GM12878 (cell line): ENCODE results near the gene NAALADL2. TPM values are rescaled to one million over a fixed set of nuclear protein-coding genes. Genes with fewer than 3 reads are reported as not detected.

Source experiments
- ATAC-seq: fragments of 200-7000 bp; cut with Tn5 transposase; 3 replicates; pipeline ENCODE4 v1.9.1; 2020; ENCODE audit warnings: mild to moderate bottlenecking, moderate library complexity
- BruUV-seq: library from RNA; stranded (reverse); fragments of 400-500 nt; replicated peaks from 2 replicates; lab custom pipeline; 2021; lab: Mats Ljungman, UMichigan
- CTCF ChIA-PET: fragments of 300-600 bp; sonication (Branson Sonifier 250); formaldehyde crosslinking; extraction: SDS; loops from one replicate; lab custom pipeline; 2021; ENCODE audit warnings: inconsistent platforms; lab: Yijun Ruan, JAX
- POLR2A ChIA-PET: fragments of 350-600 bp; formaldehyde crosslinking; extraction: SDS; loops from one replicate; lab custom pipeline; 2021; ENCODE audit warnings: inconsistent platforms; lab: Charles Lee
- RAD21 ChIA-PET: fragments of 300-600 bp; sonication (Branson Sonifier 250); formaldehyde crosslinking; loops from one replicate; lab custom pipeline; 2023; ENCODE audit warnings: antibody characterized with exemption; ENCODE audit not compliant: unreplicated experiment; lab: Charles Lee
- SMC1A ChIA-PET: fragments of 300-600 bp; sonication (Branson Sonifier 250); formaldehyde crosslinking; loops from one replicate; lab custom pipeline; 2023; ENCODE audit not compliant: unreplicated experiment, uncharacterized antibody; lab: Charles Lee
- DNase-seq: peaks from one replicate; pipeline ENCODE4 v3.0.0-alpha.2; 2011; ENCODE audit warnings: low read depth, low spot score
- FAIRE-seq: peaks from 3 replicates; lab custom pipeline; 2011; peaks lifted over from hg19 to GRCh38; lab: Jason Lieb, UNC
- H2AFZ ChIP-seq: 2 replicates; pipeline ENCODE4 v1.6.0; 2011; ENCODE audit warnings: low read depth, low read length, control low read depth; ENCODE audit not compliant: control insufficient read depth
- H3K27ac ChIP-seq: 2 replicates; pipeline ENCODE4 v1.5.1; 2011; ENCODE audit warnings: control low read depth; ENCODE audit not compliant: control insufficient read depth, insufficient read depth
- H3K27me3 ChIP-seq, 2 experiments: replicated peaks in 1 of 2; 2 replicates each; pipeline versions ENCODE4 v1.6.0 to v1.6.1; 2011; ENCODE audit warnings: low read length in 1 of 2; ENCODE audit not compliant: control insufficient read depth in 2 of 2, insufficient read depth in 2 of 2
- H3K36me3 ChIP-seq, 2 experiments: 2 replicates each; pipeline ENCODE4 v1.5.1; 2011; ENCODE audit warnings: low read length in 1 of 2; ENCODE audit not compliant: control insufficient read depth in 2 of 2, insufficient read depth in 2 of 2
- H3K4me1 ChIP-seq: 2 replicates; pipeline ENCODE4 v1.6.1; 2011; ENCODE audit warnings: mild to moderate bottlenecking, low read length, moderate library complexity, mixed read lengths; ENCODE audit not compliant: control insufficient read depth, insufficient read depth
- H3K4me2 ChIP-seq: 2 replicates; pipeline ENCODE4 v1.6.0; 2011; ENCODE audit warnings: control low read depth; ENCODE audit not compliant: control insufficient read depth, insufficient read depth
- H3K4me3 ChIP-seq: fragments of 200-600 bp; sonication (generic); 2 replicates; pipeline ENCODE4 v1.5.1; 2016
- H3K79me2 ChIP-seq: 2 replicates; pipeline ENCODE4 v1.6.0; 2011; ENCODE audit warnings: low read length; ENCODE audit not compliant: control insufficient read depth, insufficient read depth
- H3K9ac ChIP-seq: 2 replicates; pipeline ENCODE4 v1.8.0; 2011; ENCODE audit warnings: low read length, control low read depth, mixed read lengths; ENCODE audit not compliant: control insufficient read depth, insufficient read depth
- H3K9me3 ChIP-seq: replicated peaks from 3 replicates; pipeline ENCODE4 v1.5.1; 2011; ENCODE audit warnings: mild to moderate bottlenecking, low read length; ENCODE audit not compliant: control insufficient read depth, insufficient read depth
- H4K20me1 ChIP-seq: 2 replicates; pipeline ENCODE4 v1.6.0; 2011; ENCODE audit not compliant: control insufficient read depth, insufficient read depth
- RAD51 ChIP-seq: fragments of 450-650 bp; IDR thresholded peaks from 2 replicates; pipeline ENCODE4 v1.6.1; 2016; ENCODE audit warnings: moderate library complexity, mild to moderate bottlenecking, inconsistent platforms
- RELA ChIP-seq: fragments of 450-650 bp; IDR thresholded peaks from 2 replicates; pipeline ENCODE4 v1.8.0; 2014; ENCODE audit warnings: borderline replicate concordance; ENCODE audit not compliant: partially characterized antibody
- ZBTB40 ChIP-seq: fragments of 450-650 bp; IDR thresholded peaks from 2 replicates; pipeline ENCODE4 v1.6.1; 2016; ENCODE audit warnings: mild to moderate bottlenecking, moderate library complexity, borderline replicate concordance
- WGBS: methylation state at CpG from one replicate; pipeline ENCODE4 v1.1.6; 2016; ENCODE audit warnings: low lambda C conversion rate; ENCODE audit not compliant: insufficient replicate concordance, insufficient coverage; ENCODE audit errors: missing lambda C conversion rate; 5-methylcytosine and 5-hydroxymethylcytosine counted together
- in situ Hi-C: fragments of 300-500 bp; cut with MboI; formaldehyde crosslinking; loops from 9 replicates; pipeline ENCODE4 v1.14.3; 2018; ENCODE audit warnings: mixed read lengths
- intact Hi-C: fragments of 100-400 bp; cut with micrococcal nuclease; formaldehyde crosslinking; loops from one replicate; pipeline ENCODE4 v1.14.2; 2022; ENCODE audit not compliant: unreplicated experiment
- polyA plus RNA-seq, 11 experiments: library from polyadenylated mRNA; depleted of rRNA in 4 of 11; unstranded in 6 of 11; stranded (reverse) in 5 of 11; fragments of >200 nt; fragmentation: Nextera tagmentation in 4 of 11; fragmentation: Illumina TruSeq in 1 of 11; extraction: Ambion mirVana in 4 of 11; extraction: Trizol in 1 of 11; gene quantifications; 1 replicate in 1 of 11; 2 replicates in 10 of 11; pipeline versions ENCODE4 v1.2.1 to v1.2.3, GENCODE V29; 2011 to 2016; ENCODE audit warnings: inconsistent platforms in 2 of 11, missing spikeins in 2 of 11, low read depth in 1 of 11
- total RNA-seq, 4 experiments: library from RNA; depleted of rRNA in 3 of 4; stranded (reverse); fragments of >200 nt in 3 of 4; fragmentation: Illumina TruSeq in 1 of 4; extraction: Trizol in 1 of 4; gene quantifications; 2 replicates each; pipeline versions ENCODE4 v1.2.1 to v1.2.3, GENCODE V29; 2013 to 2021
- TF ChIP-seq, protein P1 (sequence below): IDR thresholded peaks from 2 replicates; pipeline ENCODE4 v1.6.1; 2011; ENCODE audit warnings: low read depth, low read length, improper control_type of control experiment, borderline replicate concordance
- TF ChIP-seq, protein P2 (sequence below): fragments of 450-650 bp; IDR thresholded peaks from 2 replicates; pipeline ENCODE4 v1.6.1; 2017; ENCODE audit warnings: antibody characterized with exemption, mild to moderate bottlenecking, moderate library complexity
- TF ChIP-seq, protein P3 (sequence below): fragments of 450-650 bp; IDR thresholded peaks from 2 replicates; pipeline ENCODE4 v1.6.1; 2017; ENCODE audit warnings: borderline replicate concordance

Gene NAALADL2
- total and polyA plus RNA-seq, 10 of the 15 experiments (the other 5 are each of a cell fraction or from before 2014, with no cell fraction given), result 0.06 to 10.8 (median 0.46) TPM

DNA sequence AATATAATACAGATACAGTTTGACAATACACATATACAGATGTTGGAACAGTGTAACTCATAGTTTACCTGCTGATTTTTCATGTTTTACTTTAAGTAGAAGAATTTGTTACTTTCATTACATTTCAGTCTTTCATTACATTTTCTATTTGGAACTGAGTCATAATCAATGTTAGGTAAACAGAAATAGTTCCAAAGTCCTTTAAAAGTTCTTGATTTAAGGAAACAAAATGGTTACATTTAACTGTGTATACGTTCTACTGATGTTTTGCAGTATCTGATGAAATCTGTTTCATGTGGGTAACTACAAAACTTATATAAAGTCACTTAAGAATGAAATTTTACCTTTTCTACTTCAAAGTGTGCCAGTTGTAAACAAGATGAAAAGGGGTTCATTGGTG is 721.2 kb downstream of the NAALADL2 start:
- Histone ChIP-seq H3K79me2 (no peaks in the 10 kb centered on the region), H3K4me3 (no peak overlapping the region), H3K4me1 (no peaks in the 10 kb centered on the region), H2AFZ (no peak overlapping the region), H3K27me3 (no peaks in the 10 kb centered on the region), H3K4me2 (no peak overlapping the region), H3K9me3 (no peaks in the 10 kb centered on the region), H3K27ac (no peak overlapping the region), H3K36me3 (no peaks in the 10 kb centered on the region), H4K20me1 (no peaks in the 10 kb centered on the region), H3K9ac (no peak overlapping the region)
- intact Hi-C loops (no loop called here), in situ Hi-C loops (no loop called here)
- ChIA-PET CTCF (no interaction called here), POLR2A (no interaction called here), RAD21 (no interaction called here), SMC1A (no interaction called here)
- FAIRE-seq, result no peak
- TF ChIP-seq ZBTB40 (no peak), RELA (no peak)
- ATAC-seq, result no peak
- 0% methylated on average over 1 of the region's 1 CpG for WGBS
- no peak for DNase-seq
- BruUV-seq, result no TSS peak

DNA sequence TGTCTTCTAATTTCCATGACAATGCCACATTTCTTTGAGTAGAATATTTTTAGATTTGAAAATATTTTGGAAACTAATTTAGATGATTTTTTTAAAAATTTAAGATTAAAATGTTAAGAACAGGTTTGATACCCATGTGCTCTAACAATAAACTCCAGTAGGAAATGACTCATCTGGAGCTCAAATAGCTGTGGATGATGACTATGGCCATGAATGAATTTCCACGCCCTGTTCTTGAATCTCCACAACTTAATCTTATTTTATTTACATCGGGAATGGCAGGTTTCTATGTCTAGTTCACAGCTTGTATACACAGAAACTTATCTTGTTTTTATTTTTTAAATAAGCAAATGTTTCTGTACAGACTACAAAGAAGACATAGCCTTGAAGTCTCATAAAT is 726.8 kb downstream of the NAALADL2 start:
- no peaks in the 10 kb centered on the region for H3K36me3 ChIP-seq
- SMC1A ChIA-PET, result no interaction called here
- no peaks in the 10 kb centered on the region for H4K20me1 ChIP-seq
- no peak for ATAC-seq
- no peak overlapping the region for H2AFZ ChIP-seq
- CTCF ChIA-PET, result no interaction called here
- no peaks in the 10 kb centered on the region for H3K9me3 ChIP-seq
- no peak for FAIRE-seq
- RAD21 ChIA-PET, result no interaction called here
- no peak overlapping the region for H3K9ac ChIP-seq
- H3K4me1 ChIP-seq, result no peaks in the 10 kb centered on the region
- WGBS, result 0% methylated on average over 2 of the region's 2 CpGs
- POLR2A ChIA-PET, result no interaction called here
- H3K4me2 ChIP-seq, result no peak overlapping the region
- intact Hi-C loops, result no loop called here
- H3K79me2 ChIP-seq, result no peaks in the 10 kb centered on the region
- no peak for DNase-seq
- no peak overlapping the region for H3K4me3 ChIP-seq
- H3K27me3 ChIP-seq, result no peaks in the 10 kb centered on the region
- no peak overlapping the region for H3K27ac ChIP-seq
- in situ Hi-C loops, result no loop called here
- BruUV-seq, result no TSS peak
- TF ChIP-seq RAD51, result no peak
- TF ChIP-seq, protein P1, sequence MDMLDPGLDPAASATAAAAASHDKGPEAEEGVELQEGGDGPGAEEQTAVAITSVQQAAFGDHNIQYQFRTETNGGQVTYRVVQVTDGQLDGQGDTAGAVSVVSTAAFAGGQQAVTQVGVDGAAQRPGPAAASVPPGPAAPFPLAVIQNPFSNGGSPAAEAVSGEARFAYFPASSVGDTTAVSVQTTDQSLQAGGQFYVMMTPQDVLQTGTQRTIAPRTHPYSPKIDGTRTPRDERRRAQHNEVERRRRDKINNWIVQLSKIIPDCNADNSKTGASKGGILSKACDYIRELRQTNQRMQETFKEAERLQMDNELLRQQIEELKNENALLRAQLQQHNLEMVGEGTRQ, result no peak
- TF ChIP-seq, protein P2, sequence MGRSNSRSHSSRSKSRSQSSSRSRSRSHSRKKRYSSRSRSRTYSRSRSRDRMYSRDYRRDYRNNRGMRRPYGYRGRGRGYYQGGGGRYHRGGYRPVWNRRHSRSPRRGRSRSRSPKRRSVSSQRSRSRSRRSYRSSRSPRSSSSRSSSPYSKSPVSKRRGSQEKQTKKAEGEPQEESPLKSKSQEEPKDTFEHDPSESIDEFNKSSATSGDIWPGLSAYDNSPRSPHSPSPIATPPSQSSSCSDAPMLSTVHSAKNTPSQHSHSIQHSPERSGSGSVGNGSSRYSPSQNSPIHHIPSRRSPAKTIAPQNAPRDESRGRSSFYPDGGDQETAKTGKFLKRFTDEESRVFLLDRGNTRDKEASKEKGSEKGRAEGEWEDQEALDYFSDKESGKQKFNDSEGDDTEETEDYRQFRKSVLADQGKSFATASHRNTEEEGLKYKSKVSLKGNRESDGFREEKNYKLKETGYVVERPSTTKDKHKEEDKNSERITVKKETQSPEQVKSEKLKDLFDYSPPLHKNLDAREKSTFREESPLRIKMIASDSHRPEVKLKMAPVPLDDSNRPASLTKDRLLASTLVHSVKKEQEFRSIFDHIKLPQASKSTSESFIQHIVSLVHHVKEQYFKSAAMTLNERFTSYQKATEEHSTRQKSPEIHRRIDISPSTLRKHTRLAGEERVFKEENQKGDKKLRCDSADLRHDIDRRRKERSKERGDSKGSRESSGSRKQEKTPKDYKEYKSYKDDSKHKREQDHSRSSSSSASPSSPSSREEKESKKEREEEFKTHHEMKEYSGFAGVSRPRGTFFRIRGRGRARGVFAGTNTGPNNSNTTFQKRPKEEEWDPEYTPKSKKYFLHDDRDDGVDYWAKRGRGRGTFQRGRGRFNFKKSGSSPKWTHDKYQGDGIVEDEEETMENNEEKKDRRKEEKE, result no peak
- TF ChIP-seq, protein P3, sequence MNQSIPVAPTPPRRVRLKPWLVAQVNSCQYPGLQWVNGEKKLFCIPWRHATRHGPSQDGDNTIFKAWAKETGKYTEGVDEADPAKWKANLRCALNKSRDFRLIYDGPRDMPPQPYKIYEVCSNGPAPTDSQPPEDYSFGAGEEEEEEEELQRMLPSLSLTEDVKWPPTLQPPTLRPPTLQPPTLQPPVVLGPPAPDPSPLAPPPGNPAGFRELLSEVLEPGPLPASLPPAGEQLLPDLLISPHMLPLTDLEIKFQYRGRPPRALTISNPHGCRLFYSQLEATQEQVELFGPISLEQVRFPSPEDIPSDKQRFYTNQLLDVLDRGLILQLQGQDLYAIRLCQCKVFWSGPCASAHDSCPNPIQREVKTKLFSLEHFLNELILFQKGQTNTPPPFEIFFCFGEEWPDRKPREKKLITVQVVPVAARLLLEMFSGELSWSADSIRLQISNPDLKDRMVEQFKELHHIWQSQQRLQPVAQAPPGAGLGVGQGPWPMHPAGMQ, result no peak
